Subcutaneous adipose tissue (tissue), 4 donors: ENCODE results near the gene ZNF442. TPM values are rescaled to one million over a fixed set of nuclear protein-coding genes. Genes with fewer than 3 reads are reported as not detected.

Experiments used
- small RNA-seq: library from RNA; depleted of rRNA; stranded (forward); fragments of <200 nt; gene quantifications from one replicate; pipeline ENCODE3, GENCODE V24; 2016
- total RNA-seq, 4 donors: library from RNA; depleted of rRNA; stranded (reverse); fragments of >200 nt; gene quantifications; one replicate each; pipeline ENCODE4 v1.1.0, GENCODE V29; 2016
- TF ChIP-seq, protein P1 (sequence below): fragments of 450-650 bp; IDR thresholded peaks from one replicate; pipeline ENCODE4 v1.5.1; 2016; ENCODE audit warnings: low read depth, mild to moderate bottlenecking, control low read depth, antibody characterized with exemption, moderate library complexity

The ZNF442 gene
- total RNA-seq, 4 donors from 2014 or later, result 2.4 to 4.0 (median 3.2) TPM

DNA sequence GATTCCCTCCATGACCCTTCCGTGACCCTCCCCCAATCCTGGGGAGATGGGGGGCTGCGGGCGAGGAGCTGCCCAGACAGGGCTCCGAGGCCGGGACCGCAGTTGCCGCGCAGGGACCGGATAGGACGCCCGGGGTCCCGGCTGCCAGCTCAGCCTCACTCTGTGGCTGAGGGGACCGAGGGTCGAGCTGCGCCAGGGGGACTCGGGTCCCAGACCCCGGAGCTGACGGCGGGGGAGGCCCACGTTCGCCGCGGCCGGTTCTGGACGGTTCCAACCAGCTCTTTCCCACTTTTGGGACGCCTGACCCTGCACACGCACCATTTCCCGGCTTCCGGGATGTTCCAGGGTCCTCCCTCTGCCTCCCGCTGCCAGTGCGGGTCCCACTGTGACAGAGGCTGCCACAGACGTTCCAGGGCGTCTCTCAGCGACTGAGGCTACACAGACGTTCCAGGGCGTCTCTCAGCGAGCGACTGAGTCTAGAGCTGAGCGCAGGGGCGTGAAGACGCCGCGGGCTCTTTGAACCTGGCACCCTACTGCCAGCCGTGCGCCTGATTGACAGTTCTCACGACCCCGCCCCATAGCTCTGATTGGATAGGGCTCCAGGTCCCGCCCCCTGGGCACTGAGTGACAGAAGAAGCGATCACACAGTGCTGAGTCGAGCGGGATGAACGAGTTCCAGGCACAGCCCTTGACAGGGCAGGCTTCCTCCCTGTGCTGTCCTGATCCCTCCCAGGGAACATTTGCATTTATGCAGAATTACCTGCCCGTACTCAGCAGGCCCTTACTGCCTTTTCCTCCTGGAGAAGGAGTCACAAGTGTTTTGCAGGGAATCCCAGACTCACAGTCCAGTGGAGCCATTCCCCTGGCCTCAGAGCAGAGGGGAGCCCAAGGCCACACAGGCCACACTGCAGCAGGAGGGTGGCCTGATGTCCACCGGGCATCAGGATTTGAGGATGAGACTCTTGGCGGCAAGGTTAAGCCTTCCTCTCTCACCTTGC, 32.0 kb downstream of the ZNF442 start, which contains the start of gene ZNF563:
Gene ZNF563 (minus strand): TSS at position 472 of the 998 bp plus-strand sequence. CDS start 151 bp downstream, at position 321.
- TF ChIP-seq, protein P1, sequence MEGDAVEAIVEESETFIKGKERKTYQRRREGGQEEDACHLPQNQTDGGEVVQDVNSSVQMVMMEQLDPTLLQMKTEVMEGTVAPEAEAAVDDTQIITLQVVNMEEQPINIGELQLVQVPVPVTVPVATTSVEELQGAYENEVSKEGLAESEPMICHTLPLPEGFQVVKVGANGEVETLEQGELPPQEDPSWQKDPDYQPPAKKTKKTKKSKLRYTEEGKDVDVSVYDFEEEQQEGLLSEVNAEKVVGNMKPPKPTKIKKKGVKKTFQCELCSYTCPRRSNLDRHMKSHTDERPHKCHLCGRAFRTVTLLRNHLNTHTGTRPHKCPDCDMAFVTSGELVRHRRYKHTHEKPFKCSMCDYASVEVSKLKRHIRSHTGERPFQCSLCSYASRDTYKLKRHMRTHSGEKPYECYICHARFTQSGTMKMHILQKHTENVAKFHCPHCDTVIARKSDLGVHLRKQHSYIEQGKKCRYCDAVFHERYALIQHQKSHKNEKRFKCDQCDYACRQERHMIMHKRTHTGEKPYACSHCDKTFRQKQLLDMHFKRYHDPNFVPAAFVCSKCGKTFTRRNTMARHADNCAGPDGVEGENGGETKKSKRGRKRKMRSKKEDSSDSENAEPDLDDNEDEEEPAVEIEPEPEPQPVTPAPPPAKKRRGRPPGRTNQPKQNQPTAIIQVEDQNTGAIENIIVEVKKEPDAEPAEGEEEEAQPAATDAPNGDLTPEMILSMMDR, result no peak

- TF ChIP-seq, protein P1, result no peak
Observed at GRCh38 chr19:12331211-12331941, 34.1 kb downstream of the ZNF442 start.

GRCh38 chr19:12330340-12330739, 35.1 kb downstream of the ZNF442 start:
- TF ChIP-seq, protein P1, result no peak

DNA sequence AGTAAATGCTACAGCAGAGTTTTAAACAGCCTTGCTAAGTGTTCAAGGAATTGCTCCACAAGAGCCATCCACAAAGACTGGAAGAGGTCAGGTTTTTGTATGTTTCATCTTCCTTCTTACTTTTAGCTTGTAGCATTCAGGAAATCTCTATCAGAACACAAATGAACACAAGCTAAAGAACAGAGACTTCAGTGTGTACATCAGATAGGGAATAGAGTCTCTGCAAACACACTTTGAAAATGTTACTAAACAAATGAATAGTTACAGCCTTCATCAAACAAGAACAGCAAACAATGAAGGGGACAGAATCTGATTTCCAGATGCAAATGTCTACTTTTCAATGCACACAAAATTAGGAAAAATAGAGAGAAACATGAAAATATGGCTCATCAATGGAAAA, 39.8 kb downstream of the ZNF442 start:
- TF ChIP-seq, protein P1, result no peak

DNA sequence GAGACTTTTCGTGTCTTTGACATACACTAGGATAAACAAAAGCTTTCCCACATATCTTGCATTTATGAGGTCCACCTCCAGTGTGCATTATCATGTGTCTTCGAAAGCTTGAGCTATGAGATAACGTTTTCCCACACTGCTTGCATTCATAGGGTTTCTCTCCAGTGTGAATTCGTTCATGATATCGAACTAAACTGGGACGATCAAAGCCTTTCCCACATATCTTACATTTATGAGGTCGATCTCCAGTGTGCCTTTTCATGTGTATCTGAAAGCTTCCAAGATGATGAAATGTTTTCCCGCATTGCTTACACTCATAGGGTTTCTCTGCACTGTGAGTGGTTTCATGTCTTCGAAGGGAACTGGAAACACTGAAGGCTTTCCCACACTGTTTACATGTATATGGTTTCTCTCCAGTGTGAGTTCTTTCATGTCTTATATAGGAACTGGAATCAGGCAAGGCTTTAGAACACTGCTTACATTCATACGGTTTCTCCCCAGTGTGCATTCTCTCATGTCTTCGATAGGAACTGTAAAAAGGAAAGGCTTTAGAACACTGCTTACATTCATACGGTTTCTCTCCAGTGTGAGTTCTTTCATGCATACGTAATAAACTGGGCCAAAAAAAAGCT, 46.6 kb downstream of the ZNF442 start:
- TF ChIP-seq, protein P1, result no peak

GRCh38 chr19:12314553-12314952, 50.9 kb downstream of the ZNF442 start:
- TF ChIP-seq, protein P1, result no peak

Small RNAs within 50 kb of the gene (small RNA-seq; reads per million reads assigned to genes)
- not detected for gene RPS29P23

Other genes with a start within 250 kb of the ZNF442 start
- 1 to 10 TPM; 1.3 to 2.0 (median 1.5) TPM for gene ZNF20, start 225.3 kb downstream of the ZNF442 start, total RNA-seq
- gene ZNF625, start 208.9 kb downstream of the ZNF442 start, total RNA-seq, result 1 to 10 TPM; 3.1 to 5.8 (median 4.4) TPM
- 10 to 100 TPM; 10.3 to 20.2 (median 13.9) TPM for gene ZNF136, start 202.6 kb downstream of the ZNF442 start, total RNA-seq
- 10 to 100 TPM; 14.3 to 17.8 (median 15.1) TPM for gene ZNF44, start 70.8 kb downstream of the ZNF442 start, total RNA-seq
- 1 to 10 TPM; 4.4 to 6.8 (median 5.3) TPM for gene ZNF563, start 32.0 kb downstream of the ZNF442 start, total RNA-seq
- 1 to 10 TPM; 6.2 to 7.5 (median 6.6) TPM for gene ZNF799, start 35.6 kb upstream of the ZNF442 start, total RNA-seq
- 1 to 10 TPM; 4.2 to 5.9 (median 4.8) TPM for gene ZNF443, start 75.3 kb upstream of the ZNF442 start, total RNA-seq
- gene ZNF709, start 119.1 kb upstream of the ZNF442 start, total RNA-seq, result 1 to 10 TPM; 1.5 to 3.1 (median 2.8) TPM
- gene ZNF564, start 185.8 kb upstream of the ZNF442 start, total RNA-seq, result 10 to 100 TPM; 10.7 to 15.0 (median 14.3) TPM
- gene ZNF490, start 245.1 kb upstream of the ZNF442 start, total RNA-seq, result 1 to 10 TPM; 5.7 to 9.2 (median 7.8) TPM
- 10 to 100 TPM; 21.2 to 26.0 (median 24.9) TPM for gene ZNF791, start 245.2 kb upstream of the ZNF442 start, total RNA-seq